HT1080 (cell line): ENCODE data around the gene RHBDL2. TPM values are rescaled to one million over a fixed set of nuclear protein-coding genes. Genes with fewer than 3 reads are reported as not detected.
"Not testable (repeated sequence)": the region's sequence is repeated elsewhere in the genome, so short reads cannot be mapped to it uniquely, and the experiment has no call there.

Experiments
- DNase-seq: peaks from one replicate; pipeline ENCODE4 v3.0.0-alpha.2; 2015; ENCODE audit warnings: low read depth
- total RNA-seq: library from RNA; depleted of rRNA; stranded (reverse); fragments of >200 nt; shearing (Covaris generic); gene quantifications from 2 replicates; pipeline ENCODE4 v1.2.3, GENCODE V29; 2014

The RHBDL2 gene
- total RNA-seq, 1 experiment from 2014 or later, result 2.7 TPM

- DNase-seq, result no peak
Measured at GRCh38 chr1:38938722-38939260, 2.8 kb downstream of the RHBDL2 start.

- DNase-seq, result no peak
Measured at GRCh38 chr1:38932571-38932970, 9.1 kb downstream of the RHBDL2 start.

GRCh38 chr1:38929476-38929875 is 12.2 kb downstream of the RHBDL2 start:
- no peak for DNase-seq

GRCh38 chr1:38929054-38929453 is 12.6 kb downstream of the RHBDL2 start:
- DNase-seq, result no peak

- no peak for DNase-seq
Measured at GRCh38 chr1:38926091-38926490, 15.5 kb downstream of the RHBDL2 start.

GRCh38 chr1:38925391-38925790 is 16.2 kb downstream of the RHBDL2 start:
- DNase-seq, result no peak

GRCh38 chr1:38923607-38924006 is 18.0 kb downstream of the RHBDL2 start:
- no peak for DNase-seq

- DNase-seq, result no peak
Measured at GRCh38 chr1:38919130-38919529, 22.5 kb downstream of the RHBDL2 start.

- no peak for DNase-seq
Measured at GRCh38 chr1:38918568-38918967, 23.1 kb downstream of the RHBDL2 start.

GRCh38 chr1:38917772-38918171 is 23.9 kb downstream of the RHBDL2 start:
- DNase-seq, result no peak

GRCh38 chr1:38917337-38917736 is 24.3 kb downstream of the RHBDL2 start:
- no peak for DNase-seq

GRCh38 chr1:38915352-38915948 is 26.2 kb downstream of the RHBDL2 start:
- no peak for DNase-seq

- not testable (repeated sequence) for DNase-seq
Measured at GRCh38 chr1:38914908-38915307, 26.7 kb downstream of the RHBDL2 start.

GRCh38 chr1:38908821-38909220 is 32.8 kb downstream of the RHBDL2 start:
- DNase-seq, result no peak

- DNase-seq, result no peak
Measured at GRCh38 chr1:38905985-38906384, 35.6 kb downstream of the RHBDL2 start.

GRCh38 chr1:38899560-38899959 is 42.1 kb downstream of the RHBDL2 start:
- no peak for DNase-seq

- DNase-seq, result peak; percentile 78
Measured at GRCh38 chr1:38898653-38899230, 42.9 kb downstream of the RHBDL2 start.

GRCh38 chr1:38896169-38896568 is 45.5 kb downstream of the RHBDL2 start:
- DNase-seq, result no peak

- no peak for DNase-seq
Measured at GRCh38 chr1:38892976-38893375, 48.7 kb downstream of the RHBDL2 start.

GRCh38 chr1:38891753-38892152 is 49.9 kb downstream of the RHBDL2 start:
- no peak for DNase-seq

- DNase-seq, result no peak
Measured at GRCh38 chr1:38889589-38889988, 52.0 kb downstream of the RHBDL2 start.

GRCh38 chr1:38888423-38889333 is 53.0 kb downstream of the RHBDL2 start:
- DNase-seq, result no peak
